ENCODE measurements around the gene GRK2. TPM values are rescaled to one million over a fixed set of nuclear protein-coding genes. Genes with fewer than 3 reads are reported as not detected.
A peak's percentile ranks its signal among the peaks of the same experiment; 100 is the strongest.

GRK2 gene
- total and polyA plus RNA-seq, 2 of the 13 experiments (the other 11 are each of a cell fraction or from before 2014, with no cell fraction given) = 31.3 to 42.4 TPM

DNA sequence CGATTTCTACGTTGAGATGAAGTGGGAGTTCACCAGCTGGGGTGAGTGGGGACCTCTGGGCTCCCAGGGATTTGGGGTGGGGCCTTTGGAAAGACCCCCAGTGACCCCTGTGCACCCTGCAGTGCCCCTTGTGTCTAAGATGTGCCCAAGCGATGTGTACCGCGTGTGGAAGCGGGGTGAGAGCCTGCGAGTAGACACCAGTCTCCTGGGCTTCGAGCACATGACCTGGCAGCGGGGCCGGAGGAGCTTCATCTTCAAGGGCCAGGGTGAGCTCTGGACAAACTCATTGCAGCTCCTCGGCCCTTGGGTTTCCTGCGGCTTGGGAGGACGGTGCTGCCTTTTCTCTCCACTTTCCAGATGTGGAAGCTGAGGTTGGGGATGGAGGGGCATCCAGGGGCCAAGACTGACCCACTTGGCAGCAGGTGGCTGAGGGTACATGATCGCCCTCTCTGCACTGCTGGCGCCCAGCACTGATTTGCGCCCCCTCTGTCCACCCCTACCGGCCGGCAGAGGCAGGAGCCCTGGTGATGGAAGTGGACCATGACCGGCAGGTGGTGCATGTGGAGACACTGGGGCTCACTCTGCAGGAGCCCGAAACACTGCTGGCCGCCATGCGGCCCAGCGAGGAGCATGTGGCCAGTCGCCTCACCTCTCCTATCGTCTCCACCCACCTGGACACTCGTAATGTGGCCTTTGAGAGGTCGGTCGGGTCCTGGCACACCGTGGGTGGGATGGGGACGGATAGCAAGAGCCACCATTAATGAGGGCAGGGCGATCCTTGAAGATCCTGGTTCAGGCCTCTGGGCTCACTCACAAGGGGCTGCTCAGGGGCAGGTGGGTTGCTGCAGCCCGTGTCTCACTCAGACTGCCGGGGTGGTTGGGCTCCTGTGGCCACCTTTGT is 25.5 kb downstream of the GRK2 start:
- Histone ChIP-seq H2AFZ (ENCODE audit: low read length) (no peak overlapping the region), H3K79me2 (ENCODE audit: insufficient read depth, low read length) (peaks cover 13% of the 10 kb centered on the region), H3K4me1 (ENCODE audit: insufficient read depth, low read length) (peaks cover 35% of the 10 kb centered on the region), H3K9ac (ENCODE audit: insufficient read depth, low read depth, low read length) (no peak overlapping the region), H3K4me3 (replicated peaks in 1 of 3; ENCODE audit: insufficient read depth in 1 of 3, low read depth in 2 of 3, low read length in 3 of 3) (no peak overlapping the region), H3K4me2 (ENCODE audit: low read depth, low read length) (no peak overlapping the region), H3K36me3 (replicated peaks in 1 of 2; ENCODE audit: control insufficient read depth in 1 of 2, insufficient read depth in 2 of 2, low read length in 2 of 2) (peaks cover 6 to 29% of the 10 kb centered on the region in 2 experiments; a peak in 3 of 5 replicates), H3K27ac (ENCODE audit: extremely low read length, insufficient read depth, low read length) (no peak overlapping the region), H4K20me1 (ENCODE audit: insufficient read depth, low read length) (no peaks in the 10 kb centered on the region), H3K27me3 (ENCODE audit: control insufficient read depth in 1 of 2, insufficient read depth in 2 of 2, low read length in 2 of 2) (no peaks in the 10 kb centered on the region), H3K9me3 (ENCODE audit: low read length) (peaks cover 11% of the 10 kb centered on the region; the same call in 1 of the 2 replicates)
- ChIA-PET CTCF (ENCODE audit: low intra/inter-chr PET ratio, low total read pairs) (no interaction called here), POLR2A (interaction anchor here (7.7 kb wide), 1 partner anchor 12 kb away, joined by 66 read pairs; the partner anchor contains the start of gene SSH3)
- no peak for TF ChIP-seq NONO (IDR thresholded peaks at IDR 0.05)
- TF ChIP-seq NONO (CRISPR knock-in tag; conservative IDR thresholded peaks at IDR 0.05) = no peak
- TF ChIP-seq SNAPC2 (CRISPR knock-in tag; IDR thresholded peaks at IDR 0.05) = no peak
- TF ChIP-seq MIER2 (CRISPR knock-in tag; IDR thresholded peaks at IDR 0.05) = no peak
- peak; percentile 39; the same call in 1 of the 2 replicates for TF ChIP-seq RBFOX2 (IDR thresholded peaks at IDR 0.05; ENCODE audit: low read depth, low read length)
- peak; percentile 63 for TF ChIP-seq AGO2 (optimal IDR thresholded peaks at IDR 0.05; ENCODE audit: low read depth, low read length)
- TF ChIP-seq, protein P1, sequence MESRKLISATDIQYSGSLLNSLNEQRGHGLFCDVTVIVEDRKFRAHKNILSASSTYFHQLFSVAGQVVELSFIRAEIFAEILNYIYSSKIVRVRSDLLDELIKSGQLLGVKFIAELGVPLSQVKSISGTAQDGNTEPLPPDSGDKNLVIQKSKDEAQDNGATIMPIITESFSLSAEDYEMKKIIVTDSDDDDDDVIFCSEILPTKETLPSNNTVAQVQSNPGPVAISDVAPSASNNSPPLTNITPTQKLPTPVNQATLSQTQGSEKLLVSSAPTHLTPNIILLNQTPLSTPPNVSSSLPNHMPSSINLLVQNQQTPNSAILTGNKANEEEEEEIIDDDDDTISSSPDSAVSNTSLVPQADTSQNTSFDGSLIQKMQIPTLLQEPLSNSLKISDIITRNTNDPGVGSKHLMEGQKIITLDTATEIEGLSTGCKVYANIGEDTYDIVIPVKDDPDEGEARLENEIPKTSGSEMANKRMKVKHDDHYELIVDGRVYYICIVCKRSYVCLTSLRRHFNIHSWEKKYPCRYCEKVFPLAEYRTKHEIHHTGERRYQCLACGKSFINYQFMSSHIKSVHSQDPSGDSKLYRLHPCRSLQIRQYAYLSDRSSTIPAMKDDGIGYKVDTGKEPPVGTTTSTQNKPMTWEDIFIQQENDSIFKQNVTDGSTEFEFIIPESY (CRISPR knock-in tag; IDR thresholded peaks at IDR 0.05) = peak; percentile 10; the same call in 1 of the 2 replicates
- peak; percentile 18; the same call in 1 of the 2 replicates for TF ChIP-seq ZNF768 (CRISPR knock-in tag; IDR thresholded peaks at IDR 0.05)
- in situ Hi-C loops (cut with HindIII; ENCODE audit: extremely low pct_ligation_motif_present, low pct_unique_long_range_greater_than_20kb) (no loop called here), intact Hi-C loops (cut with micrococcal nuclease; ENCODE audit: unreplicated experiment) (no loop called here)
- DNase-seq (ENCODE audit: low spot score) (no peak), ATAC-seq (no peak), FAIRE-seq (no peak)
- BruUV-seq (replicated peaks) = no TSS peak
- WGBS (ENCODE audit: low lambda C conversion rate) = 96% methylated on average over 15 of the region's 33 CpGs

Data from HepG2 (cell line).